ENCODE measurements around the gene VSTM4.

The VSTM4 gene

GRCh38 chr10:49070701-49071100, 44.6 kb downstream of the VSTM4 start:
- no peak for DNase-seq (ENCODE audit: low read depth in 2 of 2)

- DNase-seq (ENCODE audit: low read depth in 2 of 2) = no peak
Measured at GRCh38 chr10:49068672-49069217, 46.6 kb downstream of the VSTM4 start.

GRCh38 chr10:49068209-49068608, 47.1 kb downstream of the VSTM4 start:
- DNase-seq (ENCODE audit: low read depth in 2 of 2) = no peak

- no peak for DNase-seq (ENCODE audit: low read depth in 2 of 2)
Measured at GRCh38 chr10:49066944-49067730, 48.2 kb downstream of the VSTM4 start.

GRCh38 chr10:49062229-49062628, 53.1 kb downstream of the VSTM4 start:
- no peak for DNase-seq (ENCODE audit: low read depth in 2 of 2)

- DNase-seq (ENCODE audit: low read depth in 2 of 2) = no peak
Measured at GRCh38 chr10:49061667-49062066, 53.7 kb downstream of the VSTM4 start.

- DNase-seq (ENCODE audit: low read depth in 2 of 2) = no peak
Measured at GRCh38 chr10:49058463-49059255, 56.7 kb downstream of the VSTM4 start.

GRCh38 chr10:49057231-49057880, 58.0 kb downstream of the VSTM4 start:
- no peak for DNase-seq (ENCODE audit: low read depth in 2 of 2)

- DNase-seq (ENCODE audit: low read depth in 2 of 2) = no peak
Measured at GRCh38 chr10:49056356-49056755, 59.0 kb downstream of the VSTM4 start.

- no peak for DNase-seq (ENCODE audit: low read depth in 2 of 2)
Measured at GRCh38 chr10:49055221-49055849, 60.0 kb downstream of the VSTM4 start.

GRCh38 chr10:49054753-49055152, 60.6 kb downstream of the VSTM4 start:
- DNase-seq (ENCODE audit: low read depth in 2 of 2) = no peak

- no peak for DNase-seq (ENCODE audit: low read depth in 2 of 2)
Measured at GRCh38 chr10:49053998-49054692, 61.2 kb downstream of the VSTM4 start.

- DNase-seq (ENCODE audit: low read depth in 2 of 2) = no peak
Measured at GRCh38 chr10:49053053-49053997, 62.0 kb downstream of the VSTM4 start.

GRCh38 chr10:49052069-49052468, 63.3 kb downstream of the VSTM4 start:
- DNase-seq (ENCODE audit: low read depth in 2 of 2) = no peak

- DNase-seq (ENCODE audit: low read depth in 2 of 2) = no peak
Measured at GRCh38 chr10:49050906-49051305, 64.4 kb downstream of the VSTM4 start.

- no peak for DNase-seq (ENCODE audit: low read depth in 2 of 2)
Measured at GRCh38 chr10:49050366-49050765, 65.0 kb downstream of the VSTM4 start.

- DNase-seq (ENCODE audit: low read depth in 2 of 2) = no peak
Measured at GRCh38 chr10:49049660-49050059, 65.7 kb downstream of the VSTM4 start.

- DNase-seq (ENCODE audit: low read depth in 2 of 2) = no peak
Measured at GRCh38 chr10:49047128-49047639, 68.1 kb downstream of the VSTM4 start.

- no peak for DNase-seq (ENCODE audit: low read depth in 2 of 2)
Measured at GRCh38 chr10:49044293-49045193, 70.8 kb downstream of the VSTM4 start.

Data from stimulated activated CD8-positive, alpha-beta memory T cell treated with anti-CD3 and anti-CD28 coated beads, Interleukin-15, amount 100 ng/mL, for 4 hours (primary cell).